ENCODE measurements around the gene OSBPL6.
"Not testable (repeated sequence)": the region's sequence is repeated elsewhere in the genome, so short reads cannot be mapped to it uniquely, and the experiment has no call there.

Gene OSBPL6

GRCh38 chr2:178403671-178404306 lies 209.5 kb downstream of the OSBPL6 start:
- DNase-seq (ENCODE audit: low spot score): no peak

- no peak for DNase-seq (ENCODE audit: low spot score)
These were observed 210.1 kb downstream of the OSBPL6 start for GRCh38 chr2:178404368-178404767.

- DNase-seq (ENCODE audit: low spot score): no peak
These were observed 214.9 kb downstream of the OSBPL6 start for GRCh38 chr2:178409261-178409660.

- no peak for DNase-seq (ENCODE audit: low spot score)
These were observed 217.7 kb downstream of the OSBPL6 start for GRCh38 chr2:178412047-178412446.

- DNase-seq (ENCODE audit: low spot score): not testable (repeated sequence)
These were observed 218.1 kb downstream of the OSBPL6 start for GRCh38 chr2:178412453-178412852.

- DNase-seq (ENCODE audit: low spot score): peak; percentile 64
These were observed 219.4 kb downstream of the OSBPL6 start for GRCh38 chr2:178413472-178414265.

GRCh38 chr2:178414266-178415247 lies 220.2 kb downstream of the OSBPL6 start:
- DNase-seq (ENCODE audit: low spot score): peak; percentile 79

- no peak for DNase-seq (ENCODE audit: low spot score)
These were observed 221.7 kb downstream of the OSBPL6 start for GRCh38 chr2:178415979-178416378.

- no peak for DNase-seq (ENCODE audit: low spot score)
These were observed 223.6 kb downstream of the OSBPL6 start for GRCh38 chr2:178417916-178418315.

GRCh38 chr2:178418426-178418825 lies 224.1 kb downstream of the OSBPL6 start:
- DNase-seq (ENCODE audit: low spot score): no peak

GRCh38 chr2:178419123-178419522 lies 224.8 kb downstream of the OSBPL6 start:
- DNase-seq (ENCODE audit: low spot score): no peak

GRCh38 chr2:178420463-178420999 lies 226.2 kb downstream of the OSBPL6 start:
- no peak for DNase-seq (ENCODE audit: low spot score)

- DNase-seq (ENCODE audit: low spot score): no peak
These were observed 227.8 kb downstream of the OSBPL6 start for GRCh38 chr2:178422097-178422496.

- DNase-seq (ENCODE audit: low spot score): not testable (repeated sequence)
These were observed 229.4 kb downstream of the OSBPL6 start for GRCh38 chr2:178423746-178424145.

GRCh38 chr2:178425255-178425827 lies 231.0 kb downstream of the OSBPL6 start:
- DNase-seq (ENCODE audit: low spot score): no peak

GRCh38 chr2:178426388-178426787 lies 232.1 kb downstream of the OSBPL6 start:
- DNase-seq (ENCODE audit: low spot score): no peak

- no peak for DNase-seq (ENCODE audit: low spot score)
These were observed 233.1 kb downstream of the OSBPL6 start for GRCh38 chr2:178427458-178427857.

- no peak for DNase-seq (ENCODE audit: low spot score)
These were observed 234.1 kb downstream of the OSBPL6 start for GRCh38 chr2:178428396-178428806.

GRCh38 chr2:178429336-178429735 lies 235.0 kb downstream of the OSBPL6 start:
- DNase-seq (ENCODE audit: low spot score): no peak

GRCh38 chr2:178436662-178437061 lies 242.3 kb downstream of the OSBPL6 start:
- DNase-seq (ENCODE audit: low spot score): no peak

GRCh38 chr2:178441426-178441825 lies 247.1 kb downstream of the OSBPL6 start:
- DNase-seq (ENCODE audit: low spot score): no peak
